Measurements from ENCODE around the gene RCBTB2. TPM values are rescaled to one million over a fixed set of nuclear protein-coding genes. Genes with fewer than 3 reads are reported as not detected.

Gene RCBTB2
- total and polyA plus RNA-seq, 9 of the 15 experiments (the other 6 are each of a cell fraction or from before 2014, with no cell fraction given) = 0.91 to 3.3 (median 1.5) TPM

GRCh38 chr13:48580185-48580803 lies 47.4 kb upstream of the RCBTB2 start:
- POLR2A ChIA-PET = interaction anchor here (0.6 kb wide), 2 partner anchors 453 to 581 kb away, joined by 3 to 4 read pairs; no protein-coding TSS in a partner anchor
- in situ Hi-C loops (cut with MboI) (loop anchor here (25.0 kb wide), 1 partner anchor 243 kb away; no protein-coding TSS in a partner anchor), intact Hi-C loops (cut with micrococcal nuclease) (loop anchor here (1.0 to 5.0 kb wide), 2 partner anchors 246 to 453 kb away; no protein-coding TSS in a partner anchor)
- peak; percentile 29 to 59 (median 36) for DNase-seq (ENCODE audit: extremely low read depth in 1 of 4, low spot score in 3 of 4)
- no peaks in the 10 kb centered on the region for H3K9me1 ChIP-seq (ENCODE audit: control insufficient read depth, insufficient read depth, low read length)
- no peak overlapping the region; the same call in 1 of the 2 replicates for H2AFZ ChIP-seq (ENCODE audit: low read depth, low read length)
- no peaks in the 10 kb centered on the region for H4K20me1 ChIP-seq (replicated peaks; ENCODE audit: control insufficient read depth, insufficient read depth, low read length)
- H3K4me2 ChIP-seq (ENCODE audit: insufficient read depth, low read length) = no peak overlapping the region
- H3K9ac ChIP-seq (ENCODE audit: insufficient read depth in 1 of 2, low read depth in 2 of 2, low read length in 2 of 2) = no peak overlapping the region
- H3K9me3 ChIP-seq (replicated peaks; ENCODE audit: control insufficient read depth, insufficient read depth, low read depth, low read length) = no peaks in the 10 kb centered on the region
- no peak overlapping the region for H3K27ac ChIP-seq (ENCODE audit: extremely low read depth, low read depth, low read length)
- WGBS (ENCODE audit: insufficient coverage, low coverage, missing lambda C conversion rate) = 26% methylated on average over 8 of the region's 8 CpGs
- no peak overlapping the region for H3K4me3 ChIP-seq
- H3K4me1 ChIP-seq (replicated peaks in 1 of 2; ENCODE audit: control insufficient read depth in 2 of 2, insufficient read depth in 2 of 2, low read length in 2 of 2) = no peaks in the 10 kb centered on the region
- H3K27me3 ChIP-seq (ENCODE audit: control insufficient read depth in 2 of 2, insufficient read depth in 2 of 2, low read length in 2 of 2) = 0 out of 5 replicates have a peak, but pooled peaks cover 0 to 3% of the 10 kb centered on the region in 2 experiments
- no peaks in the 10 kb centered on the region for H3K79me2 ChIP-seq (ENCODE audit: control insufficient read depth, insufficient read depth, low read length)
- CTCF ChIA-PET (ENCODE audit: low intra/inter-chr PET ratio) = interaction anchor here (0.6 to 1.1 kb wide), 7 partner anchors 68 to 1579 kb away, joined by 3 to 8 read pairs (median 4); no protein-coding TSS in a partner anchor
- BruUV-seq (replicated peaks) = no TSS peak
- peak; percentile 73 for ATAC-seq
- H3K36me3 ChIP-seq (ENCODE audit: control insufficient read depth, insufficient read depth, low read length) = no peaks in the 10 kb centered on the region
- peak; percentile 85 for FAIRE-seq
- TF ChIP-seq ZNF695 (CRISPR knock-in tag; IDR thresholded peaks at IDR 0.05) (no peak), POLR2AphosphoS5 (IDR thresholded peaks at IDR 0.05; ENCODE audit: control insufficient read depth, insufficient read depth, low read depth, low read length) (no peak), SUPT5H (IDR thresholded peaks at IDR 0.05) (no peak), RFX7 (CRISPR knock-in tag; IDR thresholded peaks at IDR 0.05) (no peak), TCF15 (CRISPR knock-in tag; IDR thresholded peaks at IDR 0.05) (no peak), HMGN3 (IDR thresholded peaks at IDR 0.05; ENCODE audit: borderline replicate concordance, extremely low read depth, insufficient read length, low read depth, low read length) (no peak), ZBTB9 (CRISPR knock-in tag; IDR thresholded peaks at IDR 0.05) (no peak), HNRNPUL1 (IDR thresholded peaks at IDR 0.05; ENCODE audit: low read length) (no peak), SOX6 (IDR thresholded peaks at IDR 0.05) (no peak), REST (IDR thresholded peaks at IDR 0.05; ENCODE audit: borderline replicate concordance) (peak; percentile 51; the same call in 1 of the 2 replicates), REST (CRISPR knock-in tag; IDR thresholded peaks at IDR 0.05; ENCODE audit: low read depth) (no peak), PTRF (tag; IDR thresholded peaks at IDR 0.05) (no peak)
